ENCODE data around the gene SRPK2.

GRCh38 chr7:105244594-105244993 is 144.1 kb downstream of the SRPK2 start:
- TF ChIP-seq POLR2A (IDR thresholded peaks at IDR 0.05; ENCODE audit: low read depth, low read length), result no peak
- no peak for TF ChIP-seq POU2F2 (IDR thresholded peaks at IDR 0.05; ENCODE audit: low read depth, low read length)
- no peak for TF ChIP-seq POLR2AphosphoS5 (IDR thresholded peaks at IDR 0.05; ENCODE audit: low read depth, low read length)
- no peak for TF ChIP-seq TAF1 (IDR thresholded peaks at IDR 0.05; ENCODE audit: low read depth, low read length)
- TF ChIP-seq SPI1 (IDR thresholded peaks at IDR 0.05; ENCODE audit: low read depth, low read length), result no peak
- no peak for TF ChIP-seq PAX5 (IDR thresholded peaks at IDR 0.05; ENCODE audit: insufficient read depth, low read length, severe bottlenecking)
